ENCODE measurements around the gene TRERF1.

DNA sequence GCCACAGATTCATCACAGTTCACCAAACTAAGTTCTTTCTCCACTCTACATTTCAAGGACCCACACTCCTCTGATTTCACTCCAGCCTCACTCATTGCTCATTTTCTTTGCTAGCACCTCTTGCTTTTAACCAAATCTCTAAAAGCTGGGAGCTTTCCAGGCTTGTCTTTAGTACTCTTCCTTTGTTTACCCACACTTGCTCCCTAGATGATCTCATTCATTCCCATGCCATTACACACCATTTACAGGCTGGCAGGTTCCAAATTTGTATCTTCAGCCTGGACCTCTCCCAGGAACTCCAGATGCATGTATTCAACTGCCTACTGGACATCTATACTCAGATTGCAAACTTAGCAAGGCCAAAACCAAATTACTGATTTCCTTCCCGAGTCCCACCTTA lies 251.7 kb downstream of the TRERF1 start:
- TF ChIP-seq, protein P1, sequence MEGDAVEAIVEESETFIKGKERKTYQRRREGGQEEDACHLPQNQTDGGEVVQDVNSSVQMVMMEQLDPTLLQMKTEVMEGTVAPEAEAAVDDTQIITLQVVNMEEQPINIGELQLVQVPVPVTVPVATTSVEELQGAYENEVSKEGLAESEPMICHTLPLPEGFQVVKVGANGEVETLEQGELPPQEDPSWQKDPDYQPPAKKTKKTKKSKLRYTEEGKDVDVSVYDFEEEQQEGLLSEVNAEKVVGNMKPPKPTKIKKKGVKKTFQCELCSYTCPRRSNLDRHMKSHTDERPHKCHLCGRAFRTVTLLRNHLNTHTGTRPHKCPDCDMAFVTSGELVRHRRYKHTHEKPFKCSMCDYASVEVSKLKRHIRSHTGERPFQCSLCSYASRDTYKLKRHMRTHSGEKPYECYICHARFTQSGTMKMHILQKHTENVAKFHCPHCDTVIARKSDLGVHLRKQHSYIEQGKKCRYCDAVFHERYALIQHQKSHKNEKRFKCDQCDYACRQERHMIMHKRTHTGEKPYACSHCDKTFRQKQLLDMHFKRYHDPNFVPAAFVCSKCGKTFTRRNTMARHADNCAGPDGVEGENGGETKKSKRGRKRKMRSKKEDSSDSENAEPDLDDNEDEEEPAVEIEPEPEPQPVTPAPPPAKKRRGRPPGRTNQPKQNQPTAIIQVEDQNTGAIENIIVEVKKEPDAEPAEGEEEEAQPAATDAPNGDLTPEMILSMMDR (optimal IDR thresholded peaks at IDR 0.05 in 1 of 3, IDR thresholded peaks at IDR 0.05 in 1 of 3, conservative IDR thresholded peaks at IDR 0.05 in 1 of 3; ENCODE audit: extremely low read depth in 1 of 3, insufficient read depth in 2 of 3, low read length in 3 of 3), result no peak
- TF ChIP-seq EZH2 (IDR thresholded peaks at IDR 0.05; ENCODE audit: low read length), result no peak

Data from keratinocyte (primary cell).